Peyer's patch (tissue), 4 donors: ENCODE results near the gene TOX3. TPM values are rescaled to one million over a fixed set of nuclear protein-coding genes. Genes with fewer than 3 reads are reported as not detected.

Experiments
- DNase-seq, 3 donors: peaks; one replicate each; pipeline ENCODE4 v3.0.0-alpha.2; 2017 to 2019
- H3K27ac ChIP-seq, 4 donors: fragments of 200-600 bp; sonication (generic); one replicate each; pipeline ENCODE4 v1.5.1; 2016 to 2019
- H3K27me3 ChIP-seq, 2 donors: fragments of 200-600 bp; sonication (generic); one replicate each; pipeline ENCODE4 v1.5.1; 2019
- H3K36me3 ChIP-seq, 3 donors: fragments of 200-600 bp; sonication (generic); one replicate each; pipeline ENCODE4 v1.5.1; 2016 to 2019
- H3K4me1 ChIP-seq, 4 donors: fragments of 200-600 bp; sonication (generic); one replicate each; pipeline ENCODE4 v1.5.1; 2016 to 2019
- H3K4me3 ChIP-seq, 4 donors: fragments of 200-600 bp; sonication (generic); 1 replicate in 3 of 4; 2 replicates in 1 of 4; pipeline ENCODE4 v1.5.1; 2016 to 2019; ENCODE audit warnings: mild to moderate bottlenecking in 1 of 4
- H3K9me3 ChIP-seq, 4 donors: fragments of 200-600 bp; sonication (generic); one replicate each; pipeline ENCODE4 v1.5.1; 2016 to 2019; ENCODE audit warnings: mild to moderate bottlenecking in 1 of 4
- CTCF ChIP-seq, 6 experiments: fragments of 450-650 bp in 4 of 6; fragments of 200-600 bp in 2 of 6; sonication (generic) in 1 of 6; IDR thresholded peaks; one replicate each; pipeline ENCODE4 v1.5.1; 2017 to 2019; ENCODE audit warnings: antibody characterized with exemption in 6 of 6, mild to moderate bottlenecking in 3 of 6, moderate library complexity in 1 of 6
- POLR2A ChIP-seq, 2 donors: fragments of 450-650 bp; IDR thresholded peaks; one replicate each; pipeline ENCODE4 v1.5.1; 2017; ENCODE audit warnings: antibody characterized with exemption in 2 of 2, mild to moderate bottlenecking in 2 of 2, moderate library complexity in 2 of 2
- total RNA-seq, 4 donors: library from RNA; depleted of rRNA; stranded (reverse); fragments of >200 nt; gene quantifications; one replicate each; pipeline ENCODE4 v1.1.0, GENCODE V29; 2016

The TOX3 gene
- total RNA-seq, 4 donors from 2014 or later, result 5.0 to 24.5 (median 18.6) TPM

- no peak for TF ChIP-seq POLR2A (IDR thresholded peaks at IDR 0.05)
- Histone ChIP-seq H3K27me3 (no peaks in the 10 kb centered on the region), H3K4me3 (no peak overlapping the region), H3K36me3 (no peaks in the 10 kb centered on the region), H3K9me3 (no peaks in the 10 kb centered on the region), H3K4me1 (peaks cover 0 to 9% (median 0%) of the 10 kb centered on the region in 4 donors), H3K27ac (no peak overlapping the region)
- no peak for DNase-seq
Measured at GRCh38 chr16:52456368-52456767, 90.6 kb downstream of the TOX3 start.

GRCh38 chr16:52455549-52456277, 91.2 kb downstream of the TOX3 start:
- TF ChIP-seq POLR2A (IDR thresholded peaks at IDR 0.05) (no peak), CTCF (IDR thresholded peaks at IDR 0.05) (no peak)
- Histone ChIP-seq H3K27me3 (no peaks in the 10 kb centered on the region), H3K27ac (no peak overlapping the region), H3K4me3 (no peak overlapping the region), H3K4me1 (peaks cover 0 to 9% (median 0%) of the 10 kb centered on the region in 4 donors), H3K9me3 (no peaks in the 10 kb centered on the region), H3K36me3 (no peaks in the 10 kb centered on the region)
- DNase-seq, result no peak

- H3K27ac ChIP-seq, result peak overlapping the region in 2 of 4 donors; percentile 12 to 53
- no peak for TF ChIP-seq CTCF (IDR thresholded peaks at IDR 0.05)
- no peak for TF ChIP-seq POLR2A (IDR thresholded peaks at IDR 0.05)
- no peaks in the 10 kb centered on the region for H3K27me3 ChIP-seq
- H3K36me3 ChIP-seq, result no peaks in the 10 kb centered on the region
- H3K9me3 ChIP-seq, result no peaks in the 10 kb centered on the region
- no peak for DNase-seq
- no peak overlapping the region for H3K4me3 ChIP-seq
- peaks cover 0 to 9% (median 0%) of the 10 kb centered on the region in 4 donors for H3K4me1 ChIP-seq
Measured at GRCh38 chr16:52453644-52454043, 93.3 kb downstream of the TOX3 start.

- Histone ChIP-seq H3K27me3 (no peaks in the 10 kb centered on the region), H3K4me3 (no peak overlapping the region), H3K9me3 (no peaks in the 10 kb centered on the region), H3K36me3 (no peaks in the 10 kb centered on the region), H3K27ac (no peak overlapping the region), H3K4me1 (peaks cover 0 to 9% (median 0%) of the 10 kb centered on the region in 4 donors)
- peak in 2 of 3 donors; percentile 60 for DNase-seq
- peak in 1 of 6 experiments; percentile 12 for TF ChIP-seq CTCF (IDR thresholded peaks at IDR 0.05)
- TF ChIP-seq POLR2A (IDR thresholded peaks at IDR 0.05), result no peak
Measured at GRCh38 chr16:52451971-52452421, 94.9 kb downstream of the TOX3 start.

GRCh38 chr16:52450916-52451315, 96.0 kb downstream of the TOX3 start:
- Histone ChIP-seq H3K4me1 (peaks cover 0 to 9% (median 0%) of the 10 kb centered on the region in 4 donors), H3K9me3 (no peaks in the 10 kb centered on the region), H3K27ac (no peak overlapping the region), H3K4me3 (no peak overlapping the region), H3K27me3 (no peaks in the 10 kb centered on the region), H3K36me3 (no peaks in the 10 kb centered on the region)
- no peak for DNase-seq
- TF ChIP-seq POLR2A (IDR thresholded peaks at IDR 0.05) (no peak), CTCF (IDR thresholded peaks at IDR 0.05) (no peak)

GRCh38 chr16:52450241-52450640, 96.7 kb downstream of the TOX3 start:
- Histone ChIP-seq H3K36me3 (no peaks in the 10 kb centered on the region), H3K4me3 (no peak overlapping the region), H3K9me3 (no peaks in the 10 kb centered on the region), H3K4me1 (peaks cover 0 to 9% (median 0%) of the 10 kb centered on the region in 4 donors), H3K27ac (no peak overlapping the region), H3K27me3 (no peaks in the 10 kb centered on the region)
- no peak for DNase-seq
- TF ChIP-seq POLR2A (IDR thresholded peaks at IDR 0.05) (no peak), CTCF (IDR thresholded peaks at IDR 0.05) (no peak)
